Testis (tissue), 2 donors: ENCODE data around the gene INSIG1.

Experiments used
- CTCF ChIP-seq, 3 experiments: fragments of 450-650 bp in 2 of 3; fragments of 200-600 bp in 1 of 3; sonication (generic) in 1 of 3; IDR thresholded peaks; one replicate each; pipeline ENCODE4 v1.5.1; 2016 to 2019; ENCODE audit warnings: antibody characterized with exemption in 3 of 3, mild to moderate bottlenecking in 2 of 3, moderate library complexity in 1 of 3
- POLR2A ChIP-seq: fragments of 450-650 bp; IDR thresholded peaks from one replicate; pipeline ENCODE4 v1.6.1; 2017; ENCODE audit warnings: antibody characterized with exemption, mild to moderate bottlenecking, moderate library complexity

DNA sequence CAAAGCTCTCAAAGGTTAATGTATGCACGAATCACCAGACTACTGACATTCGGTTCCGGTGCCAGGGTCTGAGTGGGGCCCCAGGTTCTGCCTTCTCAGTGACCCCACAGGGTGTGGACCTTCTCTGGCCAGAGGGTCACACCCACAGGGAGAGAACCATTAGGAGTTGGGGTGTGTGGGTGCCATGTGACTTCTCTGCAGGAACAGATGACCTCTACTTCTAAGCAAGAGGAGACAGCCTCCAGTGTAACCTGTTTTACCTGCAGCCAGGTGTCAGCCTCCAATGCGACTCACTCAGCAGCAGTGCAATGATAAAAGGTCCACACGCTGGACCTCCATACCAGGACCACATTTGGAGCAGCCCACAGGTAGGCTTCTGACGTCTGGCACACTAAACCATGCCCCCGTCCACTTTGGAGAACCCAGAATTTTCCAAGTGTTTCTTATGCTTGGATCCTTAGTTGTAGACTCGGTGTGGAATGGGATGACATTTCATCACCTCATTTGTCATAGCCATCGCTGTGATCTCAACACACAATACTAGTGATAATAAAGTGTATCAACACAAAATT, 16.2 kb upstream of the INSIG1 start:
- TF ChIP-seq CTCF (IDR thresholded peaks at IDR 0.05) = no peak
- no peak for TF ChIP-seq POLR2A
